HG03439 (cell line): ENCODE results near the gene CHAF1A.

ENCODE experiments used
- ATAC-seq: cut with Tn5 transposase; IDR thresholded peaks from one replicate; pipeline ENCODE4 v1.9.1; 2021; ENCODE audit warnings: mild to moderate bottlenecking, moderate library complexity; ENCODE audit not compliant: unreplicated experiment

The CHAF1A gene

GRCh38 chr19:4376991-4377781, 25.3 kb upstream of the CHAF1A start:
- ATAC-seq: no peak

GRCh38 chr19:4378886-4379285, 23.6 kb upstream of the CHAF1A start:
- ATAC-seq: no peak

- ATAC-seq: no peak
Observed at GRCh38 chr19:4379383-4380253, 22.8 kb upstream of the CHAF1A start.

- ATAC-seq: no peak
Observed at GRCh38 chr19:4380254-4380727, 22.1 kb upstream of the CHAF1A start.

GRCh38 chr19:4385291-4386040, 17.0 kb upstream of the CHAF1A start:
- no peak for ATAC-seq

- ATAC-seq: no peak
Observed at GRCh38 chr19:4386041-4386782, 16.2 kb upstream of the CHAF1A start.

- ATAC-seq: no peak
Observed at GRCh38 chr19:4388337-4389063, 13.9 kb upstream of the CHAF1A start.

- ATAC-seq: no peak
Observed at GRCh38 chr19:4389064-4389375, 13.4 kb upstream of the CHAF1A start.

GRCh38 chr19:4389511-4390016, 12.9 kb upstream of the CHAF1A start:
- ATAC-seq: no peak

- ATAC-seq: no peak
Observed at GRCh38 chr19:4390017-4390566, 12.3 kb upstream of the CHAF1A start.

GRCh38 chr19:4390567-4391305, 11.7 kb upstream of the CHAF1A start:
- ATAC-seq: no peak

- ATAC-seq: no peak
Observed at GRCh38 chr19:4391306-4391693, 11.1 kb upstream of the CHAF1A start.

GRCh38 chr19:4391701-4392483, 10.5 kb upstream of the CHAF1A start:
- ATAC-seq: no peak

GRCh38 chr19:4393947-4394590, 8.4 kb upstream of the CHAF1A start:
- ATAC-seq: no peak

- ATAC-seq: no peak
Observed at GRCh38 chr19:4396949-4397783, 5.3 kb upstream of the CHAF1A start.

- peak; percentile 7 for ATAC-seq
Observed at GRCh38 chr19:4399812-4400134, 2.7 kb upstream of the CHAF1A start.
